Smooth muscle cell (in vitro differentiated cells): ENCODE data around the gene ITGA8. TPM values are rescaled to one million over a fixed set of nuclear protein-coding genes. Genes with fewer than 3 reads are reported as not detected.
A peak's percentile ranks its signal among the peaks of the same experiment; 100 is the strongest.

Experiments
- DNase-seq: peaks from one replicate; lab custom pipeline; 2025; ENCODE audit not compliant: unreplicated experiment; lab: John Stamatoyannopoulos, UW
- H2AFZ ChIP-seq: fragments of 200-600 bp; sonication (generic); 2 replicates; pipeline ENCODE4 v1.6.0; 2016; ENCODE audit warnings: antibody characterized with exemption, low read depth, mild to moderate bottlenecking
- H3F3A ChIP-seq: fragments of 200-600 bp; sonication (generic); 2 replicates; pipeline ENCODE4 v1.6.0; 2017; ENCODE audit warnings: antibody characterized with exemption, low read depth
- H3K27ac ChIP-seq: fragments of 200-600 bp; sonication (generic); 2 replicates; pipeline ENCODE4 v1.5.1; 2016; ENCODE audit warnings: low read depth, mild to moderate bottlenecking
- H3K27me3 ChIP-seq: fragments of 200-600 bp; sonication (generic); 2 replicates; pipeline ENCODE4 v1.6.1; 2016; ENCODE audit warnings: low read depth, mild to moderate bottlenecking
- H3K36me3 ChIP-seq: fragments of 200-600 bp; sonication (generic); 2 replicates; pipeline ENCODE4 v1.5.1; 2016; ENCODE audit warnings: low read depth
- H3K4me1 ChIP-seq: fragments of 200-600 bp; sonication (generic); 2 replicates; pipeline ENCODE4 v1.5.1; 2016; ENCODE audit warnings: low read depth
- H3K4me2 ChIP-seq: fragments of 200-600 bp; sonication (generic); 2 replicates; pipeline ENCODE4 v1.6.0; 2016; ENCODE audit warnings: mild to moderate bottlenecking
- H3K4me3 ChIP-seq: fragments of 200-600 bp; sonication (generic); 2 replicates; pipeline ENCODE4 v1.5.1; 2016; ENCODE audit warnings: mild to moderate bottlenecking
- H3K79me2 ChIP-seq: fragments of 200-600 bp; sonication (generic); 2 replicates; pipeline ENCODE4 v1.6.0; 2016; ENCODE audit warnings: low read depth, mild to moderate bottlenecking
- H3K9ac ChIP-seq: fragments of 200-600 bp; sonication (generic); 2 replicates; pipeline ENCODE4 v1.6.0; 2016; ENCODE audit warnings: low read depth
- H3K9me3 ChIP-seq: fragments of 200-600 bp; sonication (generic); replicated peaks from 2 replicates; pipeline ENCODE4 v1.5.1; 2016; ENCODE audit warnings: low read depth
- H4K20me1 ChIP-seq: fragments of 200-600 bp; sonication (generic); 2 replicates; pipeline ENCODE4 v1.6.0; 2016; ENCODE audit warnings: low read depth
- CTCF ChIP-seq: fragments of 200-600 bp; sonication (generic); IDR thresholded peaks from 2 replicates; pipeline ENCODE4 v1.5.1; 2017; ENCODE audit warnings: borderline replicate concordance, mild to moderate bottlenecking, antibody characterized with exemption; ENCODE audit not compliant: insufficient read depth, poor library complexity, severe bottlenecking
- WGBS: methylation state at CpG from one replicate; pipeline ENCODE4 v1.1.7; 2016; ENCODE audit warnings: low lambda C conversion rate; 5-methylcytosine and 5-hydroxymethylcytosine counted together
- polyA plus RNA-seq: library from polyadenylated mRNA; unstranded; fragments of >200 nt; fragmentation: Nextera tagmentation; extraction: Ambion mirVana; gene quantifications from 2 replicates; pipeline ENCODE4 v1.2.1, GENCODE V29; 2016
- total RNA-seq: library from RNA; depleted of rRNA; stranded (reverse); fragments of >200 nt; gene quantifications from 2 replicates; pipeline ENCODE4 v1.2.3, GENCODE V29; 2014

ITGA8 gene
- total and polyA plus RNA-seq, 2 experiments from 2014 or later = 0.02 to 0.36 TPM

- no peaks in the 10 kb centered on the region for H3K9me3 ChIP-seq
- H3K9ac ChIP-seq = no peak overlapping the region
- TF ChIP-seq CTCF = peak; percentile 64
- H4K20me1 ChIP-seq = no peaks in the 10 kb centered on the region
- H3K27me3 ChIP-seq = no peaks in the 10 kb centered on the region
- no peak overlapping the region for H2AFZ ChIP-seq
- no peak overlapping the region for H3K27ac ChIP-seq
- no peak overlapping the region for H3K4me2 ChIP-seq
- H3K79me2 ChIP-seq = no peaks in the 10 kb centered on the region
- no peaks in the 10 kb centered on the region for H3K36me3 ChIP-seq
- no peaks in the 10 kb centered on the region for H3F3A ChIP-seq
- WGBS = 31% methylated on average over 7 of the region's 7 CpGs
- no peak for DNase-seq
- H3K4me1 ChIP-seq = no peaks in the 10 kb centered on the region
- no peak overlapping the region for H3K4me3 ChIP-seq
Observed at GRCh38 chr10:15744217-15744865, 24.6 kb upstream of the ITGA8 start.

GRCh38 chr10:15743443-15743842 is 23.7 kb upstream of the ITGA8 start:
- H3F3A ChIP-seq = no peaks in the 10 kb centered on the region
- no peak for DNase-seq
- H3K4me3 ChIP-seq = no peak overlapping the region
- no peaks in the 10 kb centered on the region for H3K36me3 ChIP-seq
- no peak overlapping the region for H2AFZ ChIP-seq
- H3K9me3 ChIP-seq = no peaks in the 10 kb centered on the region
- H3K27me3 ChIP-seq = no peaks in the 10 kb centered on the region
- H3K79me2 ChIP-seq = no peaks in the 10 kb centered on the region
- H3K9ac ChIP-seq = no peak overlapping the region
- no peaks in the 10 kb centered on the region for H4K20me1 ChIP-seq
- TF ChIP-seq CTCF = no peak
- H3K27ac ChIP-seq = no peak overlapping the region
- 78% methylated on average over 2 of the region's 2 CpGs for WGBS
- H3K4me1 ChIP-seq = no peaks in the 10 kb centered on the region
- H3K4me2 ChIP-seq = no peak overlapping the region

GRCh38 chr10:15742836-15743235 is 23.1 kb upstream of the ITGA8 start:
- no peak overlapping the region for H3K27ac ChIP-seq
- no peaks in the 10 kb centered on the region for H3F3A ChIP-seq
- no peaks in the 10 kb centered on the region for H3K79me2 ChIP-seq
- no peak for DNase-seq
- 97% methylated on average over 3 of the region's 3 CpGs for WGBS
- TF ChIP-seq CTCF = no peak
- no peak overlapping the region for H3K4me2 ChIP-seq
- H3K4me3 ChIP-seq = no peak overlapping the region
- no peaks in the 10 kb centered on the region for H3K4me1 ChIP-seq
- H3K27me3 ChIP-seq = no peaks in the 10 kb centered on the region
- no peaks in the 10 kb centered on the region for H3K9me3 ChIP-seq
- H4K20me1 ChIP-seq = no peaks in the 10 kb centered on the region
- no peak overlapping the region for H3K9ac ChIP-seq
- H3K36me3 ChIP-seq = no peaks in the 10 kb centered on the region
- H2AFZ ChIP-seq = no peak overlapping the region

GRCh38 chr10:15742102-15742501 is 22.4 kb upstream of the ITGA8 start:
- Histone ChIP-seq H3K4me1 (no peaks in the 10 kb centered on the region), H4K20me1 (no peaks in the 10 kb centered on the region), H2AFZ (no peak overlapping the region), H3K9ac (no peak overlapping the region), H3K4me2 (no peak overlapping the region), H3K27ac (no peak overlapping the region), H3K9me3 (no peaks in the 10 kb centered on the region), H3F3A (no peaks in the 10 kb centered on the region), H3K27me3 (no peaks in the 10 kb centered on the region), H3K79me2 (no peaks in the 10 kb centered on the region), H3K4me3 (no peak overlapping the region), H3K36me3 (no peaks in the 10 kb centered on the region)
- TF ChIP-seq CTCF = no peak
- WGBS = 58% methylated on average over 5 of the region's 5 CpGs
- DNase-seq = no peak
